Kidney (tissue), 14 donors: Measurements from ENCODE around the gene RTRAF. TPM values are rescaled to one million over a fixed set of nuclear protein-coding genes. Genes with fewer than 3 reads are reported as not detected.

ENCODE experiments used
- DNase-seq, 5 donors: peaks; one replicate each; pipeline ENCODE4 v3.0.0-alpha.2; 2013 to 2020
- FAIRE-seq: peaks from 2 replicates; lab custom pipeline; 2012; peaks lifted over from hg19 to GRCh38; lab: Jason Lieb, UNC
- H3K27ac ChIP-seq, 2 donors: one replicate each; pipeline ENCODE4 v1.7.0; 2013; ENCODE audit warnings: low read depth in 2 of 2, low read length in 2 of 2, inconsistent platforms in 1 of 2
- H3K27me3 ChIP-seq: one replicate; pipeline ENCODE4 v1.7.1; 2013; ENCODE audit warnings: low read length, inconsistent platforms; ENCODE audit not compliant: control insufficient read depth, insufficient read depth
- H3K36me3 ChIP-seq, 3 donors: one replicate each; pipeline versions ENCODE4 v1.7.0 to v1.7.1; 2013; ENCODE audit warnings: low read length in 3 of 3, control low read depth in 1 of 3, inconsistent platforms in 1 of 3; ENCODE audit not compliant: insufficient read depth in 3 of 3, control insufficient read depth in 2 of 3
- H3K4me1 ChIP-seq, 3 donors: one replicate each; pipeline versions ENCODE4 v1.7.0 to v1.7.1; 2013; ENCODE audit warnings: low read length in 3 of 3, inconsistent platforms in 1 of 3, low read depth in 1 of 3; ENCODE audit not compliant: control insufficient read depth in 2 of 3, insufficient read depth in 2 of 3
- H3K4me3 ChIP-seq, 3 donors: one replicate each; pipeline versions ENCODE4 v1.7.0 to v1.8.1; 2013; ENCODE audit warnings: low read length in 3 of 3, control low read depth in 1 of 3, inconsistent platforms in 1 of 3
- H3K9ac ChIP-seq, 3 donors: one replicate each; pipeline versions ENCODE4 v1.7.0 to v1.7.1; 2013; ENCODE audit warnings: low read length in 3 of 3, control low read depth in 1 of 3, inconsistent platforms in 1 of 3
- H3K9me3 ChIP-seq, 3 donors: one replicate each; pipeline versions ENCODE4 v1.7.0 to v1.7.1; 2013; ENCODE audit warnings: low read length in 3 of 3, control low read depth in 1 of 3, inconsistent platforms in 1 of 3; ENCODE audit not compliant: control insufficient read depth in 2 of 3, insufficient read depth in 1 of 3
- intact Hi-C: fragments of 100-400 bp; cut with DNase I; formaldehyde crosslinking; loops from one replicate; pipeline ENCODE4 v1.11.1; 2022
- polyA plus RNA-seq: library from polyadenylated mRNA; stranded (reverse); fragments of 350-450 nt; fragmentation: Illumina TruSeq; extraction: RNeasy Lipid Tissue Mini Kit (QIAGEN cat#74804); gene quantifications from one replicate; pipeline ENCODE4 v1.2.3, GENCODE V29; 2014; ENCODE audit warnings: low read depth, low replicate concordance; ENCODE audit not compliant: insufficient read depth
- total RNA-seq: library from RNA; stranded (reverse); fragmentation: NEBNext Ultra II Directional; extraction: Animal tissue kit (Norgen Biotek cat#: 25700); gene quantifications from one replicate; pipeline ENCODE4 v1.2.1, GENCODE V29; 2021
- TF ChIP-seq, protein P1 (sequence below): IDR thresholded peaks from 3 replicates; pipeline ENCODE4 v1.5.1; 2012; ENCODE audit warnings: mild to moderate bottlenecking, moderate library complexity, borderline replicate concordance; ENCODE audit not compliant: insufficient read depth; ENCODE audit errors: extremely low read depth
- donor health status: control.
- donor health status: control.
- donor health status: control.
- donor health status: control.
- donor health status: control.
- donor health status: DM: yes; HTN: yes; CAD: no.
- donor health status: Normal renal cell carcinoma (clear cell type).

Gene RTRAF
- total and polyA plus RNA-seq, 2 donors from 2014 or later, result 116 to 250 TPM

- Histone ChIP-seq H3K4me3 (no peak overlapping the region), H3K36me3 (peaks cover 0 to 2% (median 0%) of the 10 kb centered on the region in 3 donors), H3K27ac (no peak overlapping the region), H3K4me1 (peaks cover 0 to 14% (median 0%) of the 10 kb centered on the region in 3 donors), H3K9me3 (no peaks in the 10 kb centered on the region), H3K27me3 (no peaks in the 10 kb centered on the region), H3K9ac (no peak overlapping the region)
- FAIRE-seq, result no peak
- TF ChIP-seq, protein P1, sequence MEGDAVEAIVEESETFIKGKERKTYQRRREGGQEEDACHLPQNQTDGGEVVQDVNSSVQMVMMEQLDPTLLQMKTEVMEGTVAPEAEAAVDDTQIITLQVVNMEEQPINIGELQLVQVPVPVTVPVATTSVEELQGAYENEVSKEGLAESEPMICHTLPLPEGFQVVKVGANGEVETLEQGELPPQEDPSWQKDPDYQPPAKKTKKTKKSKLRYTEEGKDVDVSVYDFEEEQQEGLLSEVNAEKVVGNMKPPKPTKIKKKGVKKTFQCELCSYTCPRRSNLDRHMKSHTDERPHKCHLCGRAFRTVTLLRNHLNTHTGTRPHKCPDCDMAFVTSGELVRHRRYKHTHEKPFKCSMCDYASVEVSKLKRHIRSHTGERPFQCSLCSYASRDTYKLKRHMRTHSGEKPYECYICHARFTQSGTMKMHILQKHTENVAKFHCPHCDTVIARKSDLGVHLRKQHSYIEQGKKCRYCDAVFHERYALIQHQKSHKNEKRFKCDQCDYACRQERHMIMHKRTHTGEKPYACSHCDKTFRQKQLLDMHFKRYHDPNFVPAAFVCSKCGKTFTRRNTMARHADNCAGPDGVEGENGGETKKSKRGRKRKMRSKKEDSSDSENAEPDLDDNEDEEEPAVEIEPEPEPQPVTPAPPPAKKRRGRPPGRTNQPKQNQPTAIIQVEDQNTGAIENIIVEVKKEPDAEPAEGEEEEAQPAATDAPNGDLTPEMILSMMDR, result no peak
- DNase-seq, result no peak
- intact Hi-C loops, result no loop called here
Measured at GRCh38 chr14:52025310-52025709, 36.0 kb downstream of the RTRAF start.

DNA sequence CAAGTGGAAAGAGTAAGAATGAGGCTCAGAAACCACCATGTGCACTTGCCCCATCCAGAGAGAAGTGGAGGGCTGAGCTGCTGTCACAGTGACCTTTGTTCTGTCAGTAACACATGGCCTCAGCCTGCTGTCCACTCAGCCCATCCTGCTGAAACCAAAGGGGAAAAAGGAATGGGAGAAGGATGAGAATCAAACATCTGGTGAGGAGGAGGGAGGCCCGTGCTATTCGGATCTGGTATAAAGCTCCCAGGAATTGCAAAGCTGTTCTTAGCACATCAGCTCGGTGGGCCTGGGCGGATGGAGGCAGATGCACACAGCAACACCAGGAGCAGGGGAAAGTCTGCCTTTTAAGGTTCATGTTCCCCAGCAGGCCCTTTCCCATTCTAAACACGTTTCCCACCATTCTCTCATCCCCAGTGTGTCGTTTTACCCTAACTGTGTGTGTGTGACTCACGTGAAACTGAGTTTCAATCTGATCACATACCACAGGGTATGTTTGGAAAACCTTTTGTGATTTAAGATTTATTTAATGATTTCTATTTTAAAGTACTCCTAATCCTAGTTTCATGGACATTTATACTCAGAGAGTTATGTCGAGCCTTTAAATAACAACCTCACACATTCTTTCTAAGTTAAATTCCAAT is 36.8 kb downstream of the RTRAF start:
- DNase-seq (no peak), FAIRE-seq (no peak)
- H3K27me3 ChIP-seq, result no peaks in the 10 kb centered on the region
- H3K4me1 ChIP-seq, result peaks cover 0 to 14% (median 0%) of the 10 kb centered on the region in 3 donors
- TF ChIP-seq, protein P1, result no peak
- H3K9me3 ChIP-seq, result no peaks in the 10 kb centered on the region
- intact Hi-C loops, result no loop called here
- H3K36me3 ChIP-seq, result peaks cover 0 to 2% (median 0%) of the 10 kb centered on the region in 3 donors
- H3K27ac ChIP-seq, result no peak overlapping the region
- no peak overlapping the region for H3K9ac ChIP-seq
- H3K4me3 ChIP-seq, result no peak overlapping the region

- peaks cover 0 to 14% (median 0%) of the 10 kb centered on the region in 3 donors for H3K4me1 ChIP-seq
- no peaks in the 10 kb centered on the region for H3K9me3 ChIP-seq
- intact Hi-C loops, result no loop called here
- TF ChIP-seq, protein P1, result no peak
- no peak overlapping the region for H3K9ac ChIP-seq
- DNase-seq, result no peak
- H3K27ac ChIP-seq, result no peak overlapping the region
- no peak overlapping the region for H3K4me3 ChIP-seq
- no peak for FAIRE-seq
- peaks cover 0 to 2% (median 0%) of the 10 kb centered on the region in 3 donors for H3K36me3 ChIP-seq
- no peaks in the 10 kb centered on the region for H3K27me3 ChIP-seq
Measured at GRCh38 chr14:52026901-52027300, 37.6 kb downstream of the RTRAF start.

GRCh38 chr14:52029881-52030280 is 40.5 kb downstream of the RTRAF start:
- intact Hi-C loops, result no loop called here
- no peak overlapping the region for H3K27ac ChIP-seq

More at GRCh38 chr14:52029881-52030280, 40.5 kb downstream of the RTRAF start:
- Histone ChIP-seq H3K9me3 (no peaks in the 10 kb centered on the region), H3K36me3 (peaks cover 0 to 2% (median 0%) of the 10 kb centered on the region in 3 donors), H3K27me3 (no peaks in the 10 kb centered on the region), H3K4me1 (peaks cover 0 to 13% (median 0%) of the 10 kb centered on the region in 3 donors), H3K9ac (no peak overlapping the region), H3K4me3 (no peak overlapping the region)
- TF ChIP-seq, protein P1, result no peak
- no peak for DNase-seq
- no peak for FAIRE-seq
